HG03432 (cell line): ENCODE results near the gene KDM3B.
"Not testable (repeated sequence)": the region's sequence is repeated elsewhere in the genome, so short reads cannot be mapped to it uniquely, and the experiment has no call there.

Experiments used
- ATAC-seq: cut with Tn5 transposase; IDR thresholded peaks from one replicate; pipeline ENCODE4 v1.9.1; 2021; ENCODE audit warnings: mild to moderate bottlenecking, moderate library complexity; ENCODE audit not compliant: unreplicated experiment

The KDM3B gene

GRCh38 chr5:138466125-138466899 is 113.8 kb downstream of the KDM3B start:
- no peak for ATAC-seq

DNA sequence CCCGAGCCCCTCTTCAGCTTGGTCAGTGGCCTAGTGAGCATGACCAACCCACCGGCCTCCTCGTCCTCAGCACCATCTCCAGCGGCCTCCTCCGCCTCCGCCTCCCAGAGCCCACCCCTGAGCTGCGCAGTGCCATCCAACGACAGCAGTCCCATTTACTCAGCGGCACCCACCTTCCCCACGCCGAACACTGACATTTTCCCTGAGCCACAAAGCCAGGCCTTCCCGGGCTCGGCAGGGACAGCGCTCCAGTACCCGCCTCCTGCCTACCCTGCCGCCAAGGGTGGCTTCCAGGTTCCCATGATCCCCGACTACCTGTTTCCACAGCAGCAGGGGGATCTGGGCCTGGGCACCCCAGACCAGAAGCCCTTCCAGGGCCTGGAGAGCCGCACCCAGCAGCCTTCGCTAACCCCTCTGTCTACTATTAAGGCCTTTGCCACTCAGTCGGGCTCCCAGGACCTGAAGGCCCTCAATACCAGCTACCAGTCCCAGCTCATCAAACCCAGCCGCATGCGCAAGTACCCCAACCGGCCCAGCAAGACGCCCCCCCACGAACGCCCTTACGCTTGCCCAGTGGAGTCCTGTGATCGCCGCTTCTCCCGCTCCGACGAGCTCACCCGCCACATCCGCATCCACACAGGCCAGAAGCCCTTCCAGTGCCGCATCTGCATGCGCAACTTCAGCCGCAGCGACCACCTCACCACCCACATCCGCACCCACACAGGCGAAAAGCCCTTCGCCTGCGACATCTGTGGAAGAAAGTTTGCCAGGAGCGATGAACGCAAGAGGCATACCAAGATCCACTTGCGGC is 114.6 kb downstream of the KDM3B start:
- ATAC-seq: no peak

DNA sequence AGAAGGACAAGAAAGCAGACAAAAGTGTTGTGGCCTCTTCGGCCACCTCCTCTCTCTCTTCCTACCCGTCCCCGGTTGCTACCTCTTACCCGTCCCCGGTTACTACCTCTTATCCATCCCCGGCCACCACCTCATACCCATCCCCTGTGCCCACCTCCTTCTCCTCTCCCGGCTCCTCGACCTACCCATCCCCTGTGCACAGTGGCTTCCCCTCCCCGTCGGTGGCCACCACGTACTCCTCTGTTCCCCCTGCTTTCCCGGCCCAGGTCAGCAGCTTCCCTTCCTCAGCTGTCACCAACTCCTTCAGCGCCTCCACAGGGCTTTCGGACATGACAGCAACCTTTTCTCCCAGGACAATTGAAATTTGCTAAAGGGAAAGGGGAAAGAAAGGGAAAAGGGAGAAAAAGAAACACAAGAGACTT is 115.2 kb downstream of the KDM3B start:
- ATAC-seq: no peak

- no peak for ATAC-seq
These were observed 115.9 kb downstream of the KDM3B start for GRCh38 chr5:138468133-138468965.

GRCh38 chr5:138468966-138469539 is 116.6 kb downstream of the KDM3B start:
- ATAC-seq: no peak

GRCh38 chr5:138469540-138470321 is 117.2 kb downstream of the KDM3B start:
- no peak for ATAC-seq

- no peak for ATAC-seq
These were observed 118.0 kb downstream of the KDM3B start for GRCh38 chr5:138470322-138471051.

GRCh38 chr5:138471052-138471361 is 118.5 kb downstream of the KDM3B start:
- no peak for ATAC-seq

GRCh38 chr5:138472353-138472752 is 119.9 kb downstream of the KDM3B start:
- no peak for ATAC-seq

- ATAC-seq: not testable (repeated sequence)
These were observed 120.7 kb downstream of the KDM3B start for GRCh38 chr5:138473151-138473550.

GRCh38 chr5:138476918-138477317 is 124.4 kb downstream of the KDM3B start:
- no peak for ATAC-seq

GRCh38 chr5:138482638-138483037 is 130.2 kb downstream of the KDM3B start:
- ATAC-seq: no peak
